Activated CD4-positive, alpha-beta T cell treated with anti-CD3 and anti-CD28 coated beads for 24 hours (primary cell): Measurements from ENCODE around the gene BAIAP2L1.

Experiments
- DNase-seq, 2 donors: peaks; one replicate each; pipeline ENCODE4 v3.0.0-alpha.2; 2020; ENCODE audit warnings: low read depth in 2 of 2

BAIAP2L1 gene

GRCh38 chr7:98359395-98359794, 41.5 kb downstream of the BAIAP2L1 start:
- DNase-seq = no peak

DNA sequence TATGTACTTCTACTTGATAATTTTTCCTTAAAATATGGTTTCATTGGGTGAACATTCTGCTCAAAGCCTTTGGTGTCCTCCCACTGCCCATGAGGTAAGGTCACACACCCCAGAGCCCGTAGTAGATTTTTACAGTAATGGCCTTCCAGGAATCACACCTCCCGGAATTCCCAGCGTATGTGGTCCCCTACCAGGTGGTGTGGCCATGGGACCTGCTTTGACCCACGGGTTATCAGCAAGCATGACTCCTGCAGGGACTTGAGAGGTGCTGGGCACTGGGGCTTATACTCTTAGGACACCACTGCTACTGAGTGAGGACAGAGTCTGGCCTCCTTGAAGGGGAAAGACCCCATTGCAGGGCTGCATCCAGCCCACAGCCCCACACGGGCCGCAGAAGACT, 42.2 kb downstream of the BAIAP2L1 start:
- DNase-seq = no peak

DNA sequence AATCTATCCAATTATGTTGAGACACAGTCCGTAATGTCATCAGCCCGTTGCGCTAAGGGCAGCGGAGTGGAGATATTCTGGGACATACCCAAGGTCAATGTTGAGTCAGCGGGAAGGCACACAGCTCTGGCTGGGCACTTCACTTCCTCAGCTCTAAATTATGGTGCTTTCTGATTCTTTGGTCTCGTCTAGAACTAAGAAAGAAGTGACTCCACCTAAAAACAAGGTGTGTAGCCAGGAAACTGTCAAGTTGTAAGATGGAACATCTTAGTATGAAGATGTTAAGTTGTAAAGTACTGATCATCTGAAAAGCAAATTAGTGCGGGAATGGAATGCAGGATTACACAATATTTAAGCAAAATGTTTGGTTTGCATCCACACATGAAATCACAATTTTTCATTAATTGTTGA, 43.1 kb downstream of the BAIAP2L1 start:
- DNase-seq = no peak

DNA sequence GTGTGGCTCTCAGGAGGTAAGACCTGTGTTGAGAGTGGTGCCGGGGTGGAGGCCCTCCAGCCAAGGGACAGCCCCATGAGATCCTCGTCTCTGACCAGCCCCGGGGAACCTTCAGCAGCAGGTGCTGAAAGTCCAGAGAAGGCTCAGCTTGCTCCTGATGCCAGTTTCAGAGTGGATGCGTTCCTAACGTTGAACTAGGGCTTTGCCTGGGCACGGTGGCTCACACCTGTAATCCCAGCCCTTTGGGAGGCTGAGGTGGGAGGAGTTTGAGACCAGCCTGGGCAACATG, 45.7 kb downstream of the BAIAP2L1 start:
- no peak for DNase-seq

- no peak for DNase-seq
Observed at GRCh38 chr7:98354511-98355249, 46.2 kb downstream of the BAIAP2L1 start.

DNA sequence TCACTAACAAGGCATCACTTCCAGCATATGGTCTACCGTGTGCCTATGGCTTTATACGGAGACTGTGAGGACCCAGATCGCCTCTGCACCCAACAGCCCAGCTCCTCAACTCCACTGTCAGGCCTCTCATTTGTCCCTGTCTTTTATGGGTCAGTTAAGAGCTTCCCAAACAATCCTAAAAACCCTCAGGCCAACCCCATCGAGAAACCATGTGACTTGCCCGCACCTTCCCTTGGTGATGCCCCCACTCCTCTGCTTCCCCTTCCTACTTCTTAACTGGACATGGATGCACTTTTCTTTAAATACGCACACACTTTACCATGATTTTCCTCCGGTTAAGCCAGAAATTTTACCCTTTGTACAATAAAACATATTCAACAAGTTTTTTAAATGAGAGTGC, 46.8 kb downstream of the BAIAP2L1 start:
- DNase-seq = no peak

DNA sequence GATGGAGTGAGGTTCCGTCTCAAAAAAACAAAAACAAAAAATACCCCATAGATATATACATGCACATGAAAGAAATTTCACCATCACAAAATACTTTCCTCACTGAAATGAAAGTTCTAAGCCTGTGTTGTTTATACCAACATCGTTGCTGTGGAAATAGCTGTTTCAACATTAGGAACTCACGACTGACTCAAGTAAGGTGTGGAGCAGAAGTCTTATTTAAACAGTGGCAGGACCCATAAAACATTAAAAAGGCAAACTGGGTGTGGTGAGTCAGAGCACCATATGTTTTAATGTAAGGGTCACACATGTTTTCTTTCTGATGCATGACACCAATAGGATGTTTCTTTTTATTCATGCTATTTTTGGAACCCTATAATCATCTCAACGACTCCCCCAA, 48.3 kb downstream of the BAIAP2L1 start:
- DNase-seq = no peak

GRCh38 chr7:98351136-98351535, 49.8 kb downstream of the BAIAP2L1 start:
- no peak for DNase-seq

- DNase-seq = no peak
Observed at GRCh38 chr7:98348726-98349474, 52.0 kb downstream of the BAIAP2L1 start.

DNA sequence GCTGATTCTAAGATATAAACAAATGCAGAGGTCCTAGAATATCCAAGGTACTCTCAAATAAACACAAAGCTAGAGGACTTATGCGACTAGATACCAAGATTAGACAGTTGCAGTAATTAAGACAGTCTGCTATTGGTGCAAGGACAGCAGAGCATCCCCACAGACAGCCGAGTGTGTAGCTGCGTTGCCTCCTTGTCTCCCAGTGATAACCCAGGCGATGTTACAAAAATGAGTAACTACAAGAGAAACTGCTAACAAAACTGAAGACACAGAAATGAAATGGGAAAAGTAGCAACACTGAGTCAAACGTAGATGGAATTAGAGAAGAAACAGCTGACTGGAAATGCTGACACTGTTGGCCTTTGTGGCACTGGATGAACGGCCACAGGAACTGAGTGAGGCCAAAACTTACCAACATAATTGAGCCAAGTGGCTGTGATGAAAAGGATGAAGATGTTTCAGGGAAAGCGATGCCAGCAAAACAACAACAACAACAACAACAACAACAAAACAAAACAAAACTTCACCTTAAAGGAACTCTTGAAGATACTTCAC, 54.3 kb downstream of the BAIAP2L1 start:
- no peak for DNase-seq

DNA sequence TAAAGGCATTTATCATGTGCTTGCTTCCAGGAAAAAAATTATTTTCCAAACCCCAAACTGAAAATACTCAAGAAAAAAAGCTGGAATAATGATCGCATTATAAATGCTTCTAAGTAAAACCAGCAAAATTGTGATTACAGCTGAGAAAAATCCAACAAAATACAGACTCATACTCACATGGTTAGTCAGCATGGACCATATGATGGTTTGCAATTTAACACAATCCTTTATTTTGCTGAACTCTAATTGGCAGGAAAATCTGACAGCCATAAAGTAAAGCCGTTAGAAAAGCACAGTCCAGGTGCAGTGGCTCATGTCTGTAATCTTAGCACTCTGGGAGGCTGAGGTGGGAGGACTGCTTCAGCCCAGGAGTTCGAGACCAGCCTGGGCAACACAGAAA, 59.8 kb downstream of the BAIAP2L1 start:
- no peak for DNase-seq

- no peak for DNase-seq
Observed at GRCh38 chr7:98339043-98339442, 61.8 kb downstream of the BAIAP2L1 start.

- no peak for DNase-seq
Observed at GRCh38 chr7:98338441-98338840, 62.4 kb downstream of the BAIAP2L1 start.

DNA sequence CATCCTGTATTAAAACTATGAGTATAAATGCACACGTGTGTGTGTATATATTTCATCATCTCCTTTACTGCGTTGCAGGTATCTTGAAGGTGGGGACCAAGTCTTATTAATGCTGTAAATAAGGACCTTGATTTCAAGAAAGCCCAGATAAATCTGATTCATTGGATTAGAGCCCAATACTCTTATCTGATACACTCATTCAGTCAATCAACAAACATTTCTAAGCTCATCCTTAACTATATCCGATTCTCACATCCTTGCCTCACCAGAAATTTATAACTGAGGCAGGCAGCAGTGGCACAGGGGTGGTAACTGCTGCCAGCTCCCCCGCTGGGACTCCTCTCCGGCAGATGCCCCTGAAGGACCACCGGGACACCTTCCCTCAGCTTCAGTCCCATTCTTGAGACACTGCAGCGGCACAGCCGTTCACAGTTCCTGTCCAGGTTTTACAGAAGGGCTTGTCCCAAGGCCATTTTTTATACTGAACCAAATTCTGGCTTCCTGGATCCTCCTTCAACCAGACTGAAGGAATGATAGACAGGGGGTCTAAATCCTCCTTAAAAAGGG, 65.4 kb downstream of the BAIAP2L1 start:
- no peak for DNase-seq

- DNase-seq = no peak
Observed at GRCh38 chr7:98334081-98334480, 66.8 kb downstream of the BAIAP2L1 start.

- DNase-seq = no peak
Observed at GRCh38 chr7:98330926-98331529, 69.9 kb downstream of the BAIAP2L1 start.

DNA sequence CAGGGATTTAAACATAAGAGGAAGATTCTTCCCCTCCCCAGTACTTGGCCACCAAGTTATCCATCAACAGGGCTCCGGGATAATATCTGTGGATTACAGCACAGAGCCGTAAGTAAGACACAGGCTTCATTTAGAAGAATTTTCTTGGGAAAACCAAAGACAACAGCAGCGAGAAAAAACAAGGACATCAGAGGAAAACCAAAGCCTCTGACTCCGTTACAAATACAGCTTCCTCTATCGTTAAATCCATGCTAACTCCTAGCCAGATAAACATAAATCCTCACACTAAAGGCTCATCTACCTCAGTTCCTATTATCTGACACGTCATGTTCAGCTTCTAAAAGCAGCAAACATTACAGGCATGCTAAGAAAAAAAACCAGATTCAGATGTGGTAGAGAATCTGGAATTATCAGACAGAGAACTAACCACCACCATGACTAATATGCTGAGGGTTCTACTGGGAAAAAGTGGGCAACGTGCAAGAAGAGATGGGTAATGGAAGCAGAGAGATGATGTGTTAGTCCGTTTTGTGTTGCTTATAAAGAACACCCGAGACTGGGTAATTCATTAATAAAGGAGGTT, 71.0 kb downstream of the BAIAP2L1 start:
- DNase-seq = no peak

GRCh38 chr7:98329100-98329790, 71.6 kb downstream of the BAIAP2L1 start:
- no peak for DNase-seq

DNA sequence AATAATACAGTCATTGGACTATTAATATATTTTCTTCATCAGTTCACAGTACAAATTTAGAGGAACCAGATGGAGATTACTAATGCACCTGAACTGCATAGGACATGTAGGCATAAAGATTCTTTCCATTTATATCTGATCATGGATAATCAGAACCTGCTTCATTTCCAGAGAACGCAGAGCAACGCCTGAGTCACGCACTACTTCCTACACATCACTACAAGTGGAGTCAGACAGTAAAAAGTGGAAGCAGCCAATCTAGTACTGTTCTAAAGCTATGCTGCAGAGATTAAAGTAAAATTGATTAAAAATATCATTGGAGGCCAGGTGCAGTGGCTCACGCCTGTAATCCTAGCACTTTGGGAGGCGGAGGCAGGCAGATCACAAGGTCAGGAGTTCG, 76.1 kb downstream of the BAIAP2L1 start:
- DNase-seq = no peak

DNA sequence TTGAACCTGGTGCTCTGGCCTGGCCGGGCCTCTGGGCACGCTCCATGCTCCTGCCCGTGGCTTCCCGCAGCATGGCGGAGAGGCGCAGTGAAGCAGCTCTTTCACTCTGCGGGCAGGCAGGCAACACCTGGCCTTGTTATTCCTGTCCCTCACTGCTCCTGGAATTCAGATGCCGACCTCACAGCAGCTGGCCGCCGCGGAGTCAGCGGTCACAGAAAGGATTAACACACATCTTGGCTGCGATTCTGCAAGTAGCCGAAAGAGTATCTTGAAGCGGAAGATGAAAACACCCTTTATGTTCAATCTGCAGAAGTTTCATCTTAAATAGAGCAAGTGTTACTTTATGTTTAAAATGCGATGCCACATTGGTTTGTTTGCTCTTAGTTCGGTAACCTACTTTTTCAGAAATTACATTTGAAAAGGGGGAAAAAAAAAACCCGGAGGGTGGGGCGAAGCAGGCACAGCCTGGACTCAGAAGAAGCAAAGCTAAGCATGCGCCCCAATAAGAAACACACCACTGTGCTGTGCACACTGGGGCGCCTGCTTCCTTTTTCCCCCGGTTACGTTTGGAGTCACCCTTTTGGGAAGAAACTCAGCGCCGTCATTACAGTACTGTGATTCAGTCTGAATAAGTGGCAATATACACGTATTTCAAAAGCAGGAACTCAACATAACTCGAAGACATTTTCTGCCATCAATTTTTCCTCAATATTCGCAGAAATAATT, 77.1 kb downstream of the BAIAP2L1 start:
- no peak for DNase-seq
